Measurements from ENCODE around the gene OR8J1. TPM values are rescaled to one million over a fixed set of nuclear protein-coding genes. Genes with fewer than 3 reads are reported as not detected.

OR8J1 gene
- total RNA-seq, 1 experiment from 2014 or later: not detected

DNA sequence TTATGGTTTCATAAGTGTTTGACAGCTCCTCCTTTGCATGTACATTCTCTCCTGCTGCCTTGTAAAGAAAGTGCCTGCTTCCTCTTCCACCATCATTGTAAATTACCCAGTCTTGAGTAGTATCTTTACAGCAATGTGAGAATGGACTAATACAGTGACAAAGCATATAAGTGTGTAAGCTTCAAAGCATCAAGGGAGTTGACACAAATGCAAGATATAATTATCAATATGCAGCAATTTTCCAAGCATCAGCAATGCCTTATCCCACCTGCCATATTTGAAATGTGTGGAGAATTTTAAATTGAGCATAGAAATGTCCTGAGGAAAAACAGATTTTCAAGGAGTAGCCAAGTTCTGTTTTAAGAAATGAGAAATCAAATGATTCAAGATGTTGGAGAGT lies 56.7 kb downstream of the OR8J1 start:
- no peaks in the 10 kb centered on the region for H3K27me3 ChIP-seq (ENCODE audit: insufficient read depth, low read depth)
- H2AFZ ChIP-seq: no peak overlapping the region
- H3K9me2 ChIP-seq (ENCODE audit: insufficient read depth): no peaks in the 10 kb centered on the region; the same call in 1 of the 2 replicates
- no peaks in the 10 kb centered on the region for H4K20me1 ChIP-seq (ENCODE audit: insufficient read depth)
- no peaks in the 10 kb centered on the region for H3K79me2 ChIP-seq (ENCODE audit: low read depth)
- no peaks in the 10 kb centered on the region for H3K9me3 ChIP-seq (ENCODE audit: insufficient read depth, low read depth)
- no peaks in the 10 kb centered on the region for H3K36me3 ChIP-seq (ENCODE audit: low read depth)
- H3K4me1 ChIP-seq (replicated peaks; ENCODE audit: insufficient read depth): no peaks in the 10 kb centered on the region
- CTCF ChIA-PET: no interaction called here
- intact Hi-C loops (cut with micrococcal nuclease; ENCODE audit: unreplicated experiment): no loop called here
- no peak overlapping the region for H3K4me3 ChIP-seq
- POLR2A ChIA-PET (ENCODE audit: unreplicated experiment): no interaction called here
- H3K27ac ChIP-seq: no peak overlapping the region
- TF ChIP-seq EZH2 (IDR thresholded peaks at IDR 0.05; ENCODE audit: low read depth): no peak
- no peak for TF ChIP-seq CTCF (conservative IDR thresholded peaks at IDR 0.05)
- H3F3A ChIP-seq (ENCODE audit: insufficient read depth, low read depth): no peaks in the 10 kb centered on the region
- no peak for DNase-seq
- BruUV-seq (replicated peaks): no TSS peak
- H3K4me2 ChIP-seq: no peak overlapping the region

Other genes with a start within 250 kb of the OR8J1 start
- gene OR8H3, start 231.9 kb upstream of the OR8J1 start, total RNA-seq (2021): not detected in 2 replicates
- gene OR8J3, start 214.1 kb upstream of the OR8J1 start, total RNA-seq (2021): not detected in 2 replicates
- gene OR8K5, start 194.0 kb upstream of the OR8J1 start, total RNA-seq (2021): not detected in 2 replicates
- not detected in 2 replicates for gene OR5J2, start 177.7 kb upstream of the OR8J1 start, total RNA-seq (2021)
- not detected in 2 replicates for gene OR5T2, start 120.0 kb upstream of the OR8J1 start, total RNA-seq (2021)
- gene OR5T3, start 102.0 kb upstream of the OR8J1 start, total RNA-seq (2021): not detected in 2 replicates
- gene OR5T1, start 80.1 kb upstream of the OR8J1 start, total RNA-seq (2021): not detected in 2 replicates
- not detected in 2 replicates for gene OR8H1, start 62.0 kb upstream of the OR8J1 start, total RNA-seq (2021)
- not detected in 2 replicates for gene OR8K3, start 39.1 kb upstream of the OR8J1 start, total RNA-seq (2021)
- gene OR8K1, start 8.3 kb upstream of the OR8J1 start, total RNA-seq (2021): not detected in 2 replicates
- not detected in 2 replicates for gene OR8U1, start 21.3 kb downstream of the OR8J1 start, total RNA-seq (2021)
- gene OR5AL1, start 58.4 kb downstream of the OR8J1 start, total RNA-seq (2021): not detected in 2 replicates
- gene OR5M3, start 119.1 kb downstream of the OR8J1 start, total RNA-seq (2021): not detected in 2 replicates
- not detected in 2 replicates for gene OR5M8, start 137.1 kb downstream of the OR8J1 start, total RNA-seq (2021)
- not detected in 2 replicates for gene OR5M11, start 189.0 kb downstream of the OR8J1 start, total RNA-seq (2021)
- gene OR5M10, start 223.4 kb downstream of the OR8J1 start, total RNA-seq (2021): not detected in 2 replicates

Measured in PC-9 (cell line).